GM12878 (cell line): ENCODE measurements around the gene SKP2. TPM values are rescaled to one million over a fixed set of nuclear protein-coding genes. Genes with fewer than 3 reads are reported as not detected.
A peak's percentile ranks its signal among the peaks of the same experiment; 100 is the strongest.

Experiments
- ATAC-seq: fragments of 200-7000 bp; cut with Tn5 transposase; 3 replicates; pipeline ENCODE4 v1.9.1; 2020; ENCODE audit warnings: mild to moderate bottlenecking, moderate library complexity
- BruUV-seq: library from RNA; stranded (reverse); fragments of 400-500 nt; replicated peaks from 2 replicates; lab custom pipeline; 2021; lab: Mats Ljungman, UMichigan
- CTCF ChIA-PET: fragments of 300-600 bp; sonication (Branson Sonifier 250); formaldehyde crosslinking; extraction: SDS; loops from one replicate; lab custom pipeline; 2021; ENCODE audit warnings: inconsistent platforms; lab: Yijun Ruan, JAX
- POLR2A ChIA-PET: fragments of 350-600 bp; formaldehyde crosslinking; extraction: SDS; loops from one replicate; lab custom pipeline; 2021; ENCODE audit warnings: inconsistent platforms; lab: Charles Lee
- RAD21 ChIA-PET: fragments of 300-600 bp; sonication (Branson Sonifier 250); formaldehyde crosslinking; loops from one replicate; lab custom pipeline; 2023; ENCODE audit warnings: antibody characterized with exemption; ENCODE audit not compliant: unreplicated experiment; lab: Charles Lee
- SMC1A ChIA-PET: fragments of 300-600 bp; sonication (Branson Sonifier 250); formaldehyde crosslinking; loops from one replicate; lab custom pipeline; 2023; ENCODE audit not compliant: unreplicated experiment, uncharacterized antibody; lab: Charles Lee
- DNase-seq: peaks from one replicate; pipeline ENCODE4 v3.0.0-alpha.2; 2011; ENCODE audit warnings: low read depth, low spot score
- FAIRE-seq: peaks from 3 replicates; lab custom pipeline; 2011; peaks lifted over from hg19 to GRCh38; lab: Jason Lieb, UNC
- H2AFZ ChIP-seq: 2 replicates; pipeline ENCODE4 v1.6.0; 2011; ENCODE audit warnings: low read depth, low read length, control low read depth; ENCODE audit not compliant: control insufficient read depth
- H3K27ac ChIP-seq: 2 replicates; pipeline ENCODE4 v1.5.1; 2011; ENCODE audit warnings: control low read depth; ENCODE audit not compliant: control insufficient read depth, insufficient read depth
- H3K27me3 ChIP-seq, 2 experiments: replicated peaks in 1 of 2; 2 replicates each; pipeline versions ENCODE4 v1.6.0 to v1.6.1; 2011; ENCODE audit warnings: low read length in 1 of 2; ENCODE audit not compliant: control insufficient read depth in 2 of 2, insufficient read depth in 2 of 2
- H3K36me3 ChIP-seq, 2 experiments: 2 replicates each; pipeline ENCODE4 v1.5.1; 2011; ENCODE audit warnings: low read length in 1 of 2; ENCODE audit not compliant: control insufficient read depth in 2 of 2, insufficient read depth in 2 of 2
- H3K4me1 ChIP-seq: 2 replicates; pipeline ENCODE4 v1.6.1; 2011; ENCODE audit warnings: mild to moderate bottlenecking, low read length, moderate library complexity, mixed read lengths; ENCODE audit not compliant: control insufficient read depth, insufficient read depth
- H3K4me2 ChIP-seq: 2 replicates; pipeline ENCODE4 v1.6.0; 2011; ENCODE audit warnings: control low read depth; ENCODE audit not compliant: control insufficient read depth, insufficient read depth
- H3K4me3 ChIP-seq: fragments of 200-600 bp; sonication (generic); 2 replicates; pipeline ENCODE4 v1.5.1; 2016
- H3K79me2 ChIP-seq: 2 replicates; pipeline ENCODE4 v1.6.0; 2011; ENCODE audit warnings: low read length; ENCODE audit not compliant: control insufficient read depth, insufficient read depth
- H3K9ac ChIP-seq: 2 replicates; pipeline ENCODE4 v1.8.0; 2011; ENCODE audit warnings: low read length, control low read depth, mixed read lengths; ENCODE audit not compliant: control insufficient read depth, insufficient read depth
- H3K9me3 ChIP-seq: replicated peaks from 3 replicates; pipeline ENCODE4 v1.5.1; 2011; ENCODE audit warnings: mild to moderate bottlenecking, low read length; ENCODE audit not compliant: control insufficient read depth, insufficient read depth
- H4K20me1 ChIP-seq: 2 replicates; pipeline ENCODE4 v1.6.0; 2011; ENCODE audit not compliant: control insufficient read depth, insufficient read depth
- IKZF1 ChIP-seq: fragments of 450-650 bp; conservative IDR thresholded peaks from 2 replicates; pipeline ENCODE4 v1.6.1; 2017; ENCODE audit warnings: antibody characterized with exemption, mild to moderate bottlenecking
- MXI1 ChIP-seq: fragments of 150-350 bp; IDR thresholded peaks from 2 replicates; pipeline ENCODE4 v1.6.1; 2011; ENCODE audit warnings: low read depth, mild to moderate bottlenecking, inconsistent platforms, low read length, improper control_type of control experiment
- NFXL1 ChIP-seq: fragments of 450-650 bp; IDR thresholded peaks from 2 replicates; pipeline ENCODE4 v1.6.1; 2017; ENCODE audit warnings: antibody characterized with exemption, mild to moderate bottlenecking, borderline replicate concordance
- WGBS: methylation state at CpG from one replicate; pipeline ENCODE4 v1.1.6; 2016; ENCODE audit warnings: low lambda C conversion rate; ENCODE audit not compliant: insufficient replicate concordance, insufficient coverage; ENCODE audit errors: missing lambda C conversion rate; 5-methylcytosine and 5-hydroxymethylcytosine counted together
- in situ Hi-C: fragments of 300-500 bp; cut with MboI; formaldehyde crosslinking; loops from 9 replicates; pipeline ENCODE4 v1.14.3; 2018; ENCODE audit warnings: mixed read lengths
- intact Hi-C: fragments of 100-400 bp; cut with micrococcal nuclease; formaldehyde crosslinking; loops from one replicate; pipeline ENCODE4 v1.14.2; 2022; ENCODE audit not compliant: unreplicated experiment
- polyA plus RNA-seq, 11 experiments: library from polyadenylated mRNA; depleted of rRNA in 4 of 11; unstranded in 6 of 11; stranded (reverse) in 5 of 11; fragments of >200 nt; fragmentation: Nextera tagmentation in 4 of 11; fragmentation: Illumina TruSeq in 1 of 11; extraction: Ambion mirVana in 4 of 11; extraction: Trizol in 1 of 11; gene quantifications; 1 replicate in 1 of 11; 2 replicates in 10 of 11; pipeline versions ENCODE4 v1.2.1 to v1.2.3, GENCODE V29; 2011 to 2016; ENCODE audit warnings: inconsistent platforms in 2 of 11, missing spikeins in 2 of 11, low read depth in 1 of 11
- total RNA-seq, 4 experiments: library from RNA; depleted of rRNA in 3 of 4; stranded (reverse); fragments of >200 nt in 3 of 4; fragmentation: Illumina TruSeq in 1 of 4; extraction: Trizol in 1 of 4; gene quantifications; 2 replicates each; pipeline versions ENCODE4 v1.2.1 to v1.2.3, GENCODE V29; 2013 to 2021

SKP2 gene
- total and polyA plus RNA-seq, 10 of the 15 experiments (the other 5 are each of a cell fraction or from before 2014, with no cell fraction given) = 13.9 to 50.8 (median 36.9) TPM

GRCh38 chr5:36152324-36153297, 700 bp downstream of the SKP2 start:
- ATAC-seq (peak; percentile 0; the same call in 1 of the 3 replicates), DNase-seq (no peak), FAIRE-seq (no peak)
- H3K27ac ChIP-seq = peak overlapping the region; percentile 82
- H3K4me3 ChIP-seq = peak overlapping the region; percentile 94
- no peaks in the 10 kb centered on the region; a peak in 1 of 4 replicates for H3K36me3 ChIP-seq
- TF ChIP-seq MXI1 (peak; percentile 56; the same call in 1 of the 2 replicates), IKZF1 (no peak), NFXL1 (no peak)
- in situ Hi-C loops (no loop called here), intact Hi-C loops (loop anchor here (10.0 kb wide), 2 partner anchors 722 to 1228 kb away; partner anchors contain the start of genes DNAJC21 and NIPBL)
- CTCF ChIA-PET = interaction anchor here (1.8 to 2.8 kb wide), 4 partner anchors 25 to 540 kb away, joined by 6 to 13 read pairs (median 9); partner anchors contain the start of gene NADK2
- no peaks in the 10 kb centered on the region for H3K27me3 ChIP-seq
- POLR2A ChIA-PET = interaction anchor here (0.6 to 1.4 kb wide), 7 partner anchors 10 to 1726 kb away, joined by 3 to 6 read pairs (median 3); no protein-coding TSS in a partner anchor
- no peaks in the 10 kb centered on the region for H4K20me1 ChIP-seq
- under 1% methylated on average over 24 of the region's 24 CpGs for WGBS
- H3K79me2 ChIP-seq = peaks cover 39% of the 10 kb centered on the region
- SMC1A ChIA-PET = interaction anchor here (0.8 to 5.5 kb wide), 4 partner anchors 25 to 88 kb away, joined by 3 to 23 read pairs (median 4); partner anchors contain the start of gene NADK2
- no peaks in the 10 kb centered on the region for H3K4me1 ChIP-seq
- RAD21 ChIA-PET = interaction anchor here (1.4 to 2.1 kb wide), 3 partner anchors 13 to 89 kb away, joined by 5 to 14 read pairs (median 5); partner anchors contain the start of gene NADK2
- TSS peak; percentile 75 for BruUV-seq
- peak overlapping the region; percentile 91 for H3K9ac ChIP-seq
- peak overlapping the region; percentile 66 for H3K4me2 ChIP-seq
- H3K9me3 ChIP-seq = no peaks in the 10 kb centered on the region
- peak overlapping the region; percentile 75 for H2AFZ ChIP-seq
